H9 (cell line): ENCODE results near the gene SPATA22. TPM values are rescaled to one million over a fixed set of nuclear protein-coding genes. Genes with fewer than 3 reads are reported as not detected.
"Not testable (repeated sequence)": the region's sequence is repeated elsewhere in the genome, so short reads cannot be mapped to it uniquely, and the experiment has no call there.

ENCODE experiments used
- DNase-seq: peaks from one replicate; pipeline ENCODE4 v3.0.0-alpha.2; 2017
- H2AFZ ChIP-seq: one replicate; pipeline ENCODE4 v1.6.1; 2013; ENCODE audit warnings: mild to moderate bottlenecking, low read length, control low read depth, moderate library complexity
- H2AK5ac ChIP-seq: 2 replicates; pipeline ENCODE4 v1.6.1; 2013; ENCODE audit warnings: low read length, control low read depth, mixed read lengths; ENCODE audit not compliant: insufficient read length
- H2BK120ac ChIP-seq: one replicate; pipeline ENCODE4 v1.6.1; 2013; ENCODE audit warnings: low read depth, mild to moderate bottlenecking, low read length, control low read depth, inconsistent platforms; ENCODE audit not compliant: poor library complexity, severe bottlenecking
- H2BK12ac ChIP-seq: 2 replicates; pipeline ENCODE4 v1.6.1; 2013; ENCODE audit warnings: low read length, control low read depth, mixed read lengths, low read depth; ENCODE audit not compliant: insufficient read length
- H2BK15ac ChIP-seq: 2 replicates; pipeline ENCODE4 v1.6.1; 2013; ENCODE audit warnings: low read depth, low read length, control low read depth
- H2BK20ac ChIP-seq: one replicate; pipeline ENCODE4 v1.6.1; 2013; ENCODE audit warnings: low read depth, mild to moderate bottlenecking, low read length, control low read depth, inconsistent platforms; ENCODE audit not compliant: poor library complexity, severe bottlenecking
- H2BK5ac ChIP-seq: 2 replicates; pipeline ENCODE4 v1.6.1; 2013; ENCODE audit warnings: low read length, control low read depth, mixed read lengths; ENCODE audit not compliant: insufficient read length
- H3K14ac ChIP-seq: 2 replicates; pipeline ENCODE4 v1.6.1; 2013; ENCODE audit warnings: low read length, control low read depth; ENCODE audit not compliant: insufficient read depth
- H3K18ac ChIP-seq: 2 replicates; pipeline ENCODE4 v1.6.1; 2013; ENCODE audit warnings: low read depth, mild to moderate bottlenecking, mixed read lengths, low read length, control low read depth; ENCODE audit not compliant: insufficient read length
- H3K23ac ChIP-seq: 2 replicates; pipeline ENCODE4 v1.6.1; 2013; ENCODE audit warnings: low read length, control low read depth, mixed read lengths, low read depth; ENCODE audit not compliant: insufficient read length
- H3K23me2 ChIP-seq: 2 replicates; pipeline ENCODE4 v1.6.1; 2013; ENCODE audit warnings: low read depth, mild to moderate bottlenecking, mixed read lengths, low read length, control low read depth; ENCODE audit not compliant: insufficient read length, poor library complexity, severe bottlenecking
- H3K27ac ChIP-seq: 2 replicates; pipeline ENCODE4 v1.5.1; 2013; ENCODE audit warnings: low read length, control low read depth, mixed read lengths, low read depth; ENCODE audit not compliant: insufficient read length
- H3K27me3 ChIP-seq: 2 replicates; pipeline ENCODE4 v1.6.1; 2013; ENCODE audit warnings: low read length, control low read depth, inconsistent platforms; ENCODE audit not compliant: insufficient read depth
- H3K4ac ChIP-seq: 2 replicates; pipeline ENCODE4 v1.6.1; 2013; ENCODE audit warnings: low read depth, mild to moderate bottlenecking, control low read depth, inconsistent platforms, low read length, moderate library complexity
- H3K4me1 ChIP-seq: 2 replicates; pipeline ENCODE4 v1.6.1; 2013; ENCODE audit warnings: low read length, control low read depth, inconsistent platforms; ENCODE audit not compliant: insufficient read depth
- H3K4me2 ChIP-seq: 2 replicates; pipeline ENCODE4 v1.6.1; 2013; ENCODE audit warnings: low read length, control low read depth, mixed read lengths; ENCODE audit not compliant: insufficient read length, insufficient read depth
- H3K56ac ChIP-seq: 2 replicates; pipeline ENCODE4 v1.6.1; 2013; ENCODE audit warnings: low read depth, mild to moderate bottlenecking, mixed read lengths, low read length, control low read depth; ENCODE audit not compliant: insufficient read length
- H3K79me1 ChIP-seq: 2 replicates; pipeline ENCODE4 v1.6.1; 2013; ENCODE audit warnings: low read depth, mild to moderate bottlenecking, moderate library complexity, low read length, control low read depth, inconsistent platforms; ENCODE audit not compliant: insufficient read depth, poor library complexity, severe bottlenecking
- H3K79me2 ChIP-seq: 2 replicates; pipeline ENCODE4 v1.6.1; 2013; ENCODE audit warnings: low read length, control low read depth, inconsistent platforms; ENCODE audit not compliant: insufficient read depth
- H3K9ac ChIP-seq: 2 replicates; pipeline ENCODE4 v1.6.1; 2013; ENCODE audit warnings: low read length, control low read depth, mixed read lengths; ENCODE audit not compliant: insufficient read length; ENCODE audit errors: extremely low read depth
- H3K9me3 ChIP-seq: one replicate; pipeline ENCODE4 v1.6.1; 2013; ENCODE audit warnings: low read depth, low read length, inconsistent platforms; ENCODE audit not compliant: control insufficient read depth
- H3T11ph ChIP-seq: one replicate; pipeline ENCODE4 v1.6.1; 2013; ENCODE audit warnings: mild to moderate bottlenecking, low read length, control low read depth, inconsistent platforms
- H4K20me1 ChIP-seq: one replicate; pipeline ENCODE4 v1.6.1; 2013; ENCODE audit not compliant: control insufficient read depth, insufficient read length, insufficient read depth
- H4K5ac ChIP-seq: 2 replicates; pipeline ENCODE4 v1.6.1; 2013; ENCODE audit warnings: low read depth, mild to moderate bottlenecking, mixed read lengths, low read length, control low read depth; ENCODE audit not compliant: insufficient read length
- H4K8ac ChIP-seq: replicated peaks from 2 replicates; pipeline ENCODE4 v1.6.1; 2013; ENCODE audit warnings: low read length, control low read depth, mixed read lengths, low read depth; ENCODE audit not compliant: insufficient read length
- H4K91ac ChIP-seq: 2 replicates; pipeline ENCODE4 v1.6.1; 2013; ENCODE audit warnings: low read depth, mild to moderate bottlenecking, moderate library complexity, mixed read lengths, low read length, control low read depth; ENCODE audit not compliant: insufficient read length
- H3K27ac Mint-ChIP-seq, 3 experiments: 2 replicates in 2 of 3; 3 replicates in 1 of 3; pipeline ENCODE4 v1.8.0; 2020 to 2021; ENCODE audit warnings: mixed read lengths in 3 of 3, mild to moderate bottlenecking in 1 of 3, moderate library complexity in 1 of 3
- H3K27me3 Mint-ChIP-seq: 2 replicates; pipeline ENCODE4 v1.8.0; 2021; ENCODE audit warnings: low read depth, mild to moderate bottlenecking, moderate library complexity, mixed read lengths
- H3K36me3 Mint-ChIP-seq, 3 experiments: 2 replicates in 2 of 3; 3 replicates in 1 of 3; pipeline ENCODE4 v1.8.0; 2020 to 2021; ENCODE audit warnings: low read depth in 3 of 3, mixed read lengths in 3 of 3; ENCODE audit not compliant: insufficient read depth in 1 of 3
- H3K4me1 Mint-ChIP-seq, 2 experiments: 2 replicates each; pipeline ENCODE4 v1.8.0; 2020; ENCODE audit warnings: mixed read lengths in 2 of 2
- H3K4me3 Mint-ChIP-seq, 2 experiments: 2 replicates in 1 of 2; 3 replicates in 1 of 2; pipeline ENCODE4 v1.8.0; 2020 to 2021; ENCODE audit warnings: mild to moderate bottlenecking in 2 of 2, mixed read lengths in 2 of 2, moderate library complexity in 1 of 2
- H3K9me3 Mint-ChIP-seq, 2 experiments: 2 replicates in 1 of 2; 3 replicates in 1 of 2; pipeline ENCODE4 v1.8.0; 2020; ENCODE audit warnings: mild to moderate bottlenecking in 2 of 2, mixed read lengths in 2 of 2, moderate library complexity in 1 of 2
- WGBS: extraction: QIAGEN DNeasy Blood & Tissue Kit; methylation state at CpG from one replicate; pipeline ENCODE4 v1.1.7; 2013; ENCODE audit warnings: missing lambda C conversion rate, low lambda C conversion rate, mixed read lengths; ENCODE audit not compliant: insufficient read length; ENCODE audit errors: extremely low coverage; 5-methylcytosine and 5-hydroxymethylcytosine counted together
- long read RNA-seq: library from polyadenylated mRNA; unstranded; transcript quantifications from one replicate; pipeline ENCODE4 v2.0.0, GENCODE V29; 2020
- total RNA-seq: library from RNA; stranded (reverse); gene quantifications from 2 replicates; pipeline ENCODE4 v1.2.1, GENCODE V29; 2021
- TF ChIP-seq, protein P1 (sequence below): fragments of 200-600 bp; sonication (generic); conservative IDR thresholded peaks from 3 replicates; pipeline ENCODE4 v1.8.0; 2021; ENCODE audit warnings: antibody characterized with exemption, mild to moderate bottlenecking

SPATA22 gene
- not detected in 2 replicates for total RNA-seq
- long read RNA-seq: 0 reads

DNA sequence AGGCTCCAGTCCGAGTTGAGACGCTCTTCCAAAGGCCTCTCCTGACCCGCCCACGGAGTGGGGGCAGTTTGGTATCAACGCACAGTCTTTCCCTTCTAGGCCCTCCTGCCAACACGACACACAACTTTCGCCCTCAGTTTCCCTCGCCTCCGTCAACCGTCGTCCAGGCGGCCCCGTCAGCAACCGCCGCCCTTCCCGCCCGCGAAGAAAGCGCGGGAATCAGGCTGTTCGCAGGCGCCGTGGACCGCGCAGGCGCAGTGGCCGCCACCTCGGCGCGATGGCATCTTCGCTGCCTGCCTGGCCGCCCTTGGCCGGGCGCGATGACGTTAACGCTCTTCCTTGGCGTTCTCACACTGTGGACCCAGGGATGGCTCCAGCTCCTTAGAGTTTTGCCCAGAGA is at the start of gene SPATA22:
Gene SPATA22 (minus strand): TSS at position 221 of the 400 bp plus-strand sequence. CDS start 2,494 bp downstream, outside the sequence.
- no peak within 1 kb of the TSS for H4K8ac ChIP-seq
- H2BK5ac ChIP-seq: no peak within 1 kb of the TSS
- H3K9me3 ChIP-seq: no peaks in the 10 kb centered on the region
- no peaks in the 10 kb centered on the region for H3K79me1 ChIP-seq
- no peaks in the 10 kb centered on the region for H3K23me2 ChIP-seq
- no peak within 1 kb of the TSS for H3K4me2 ChIP-seq
- no CpG with 5 or more reads among the region's 38 CpGs for WGBS
- no peak within 1 kb of the TSS; a peak in 1 of 5 replicates for H3K4me3 Mint-ChIP-seq
- no peak within 1 kb of the TSS for H3K27ac Mint-ChIP-seq
- H3K56ac ChIP-seq: no peak within 1 kb of the TSS
- no peaks in the 10 kb centered on the region for H3K27me3 ChIP-seq
- H2AFZ ChIP-seq: no peak within 1 kb of the TSS
- H3K4me1 Mint-ChIP-seq: peaks cover 13 to 19% of the 10 kb centered on the region in 2 experiments
- H3K79me2 ChIP-seq: no peaks in the 10 kb centered on the region
- H3K27ac ChIP-seq: no peak within 1 kb of the TSS
- no peak within 1 kb of the TSS for H4K91ac ChIP-seq
- no peak within 1 kb of the TSS for H4K5ac ChIP-seq
- H3K23ac ChIP-seq: no peak within 1 kb of the TSS
- no peak within 1 kb of the TSS for H2AK5ac ChIP-seq
- H2BK20ac ChIP-seq: no peak within 1 kb of the TSS
- no peak within 1 kb of the TSS for H2BK12ac ChIP-seq
- no peaks in the 10 kb centered on the region for H4K20me1 ChIP-seq
- H2BK15ac ChIP-seq: no peak within 1 kb of the TSS
- no peak within 1 kb of the TSS for H2BK120ac ChIP-seq
- no peak within 1 kb of the TSS for H3K14ac ChIP-seq
- no peak for DNase-seq
- no peak within 1 kb of the TSS for H3K18ac ChIP-seq
- H3K4me1 ChIP-seq: no peaks in the 10 kb centered on the region; the same call in 1 of the 2 replicates
- H3T11ph ChIP-seq: no peak within 1 kb of the TSS
- TF ChIP-seq, protein P1, sequence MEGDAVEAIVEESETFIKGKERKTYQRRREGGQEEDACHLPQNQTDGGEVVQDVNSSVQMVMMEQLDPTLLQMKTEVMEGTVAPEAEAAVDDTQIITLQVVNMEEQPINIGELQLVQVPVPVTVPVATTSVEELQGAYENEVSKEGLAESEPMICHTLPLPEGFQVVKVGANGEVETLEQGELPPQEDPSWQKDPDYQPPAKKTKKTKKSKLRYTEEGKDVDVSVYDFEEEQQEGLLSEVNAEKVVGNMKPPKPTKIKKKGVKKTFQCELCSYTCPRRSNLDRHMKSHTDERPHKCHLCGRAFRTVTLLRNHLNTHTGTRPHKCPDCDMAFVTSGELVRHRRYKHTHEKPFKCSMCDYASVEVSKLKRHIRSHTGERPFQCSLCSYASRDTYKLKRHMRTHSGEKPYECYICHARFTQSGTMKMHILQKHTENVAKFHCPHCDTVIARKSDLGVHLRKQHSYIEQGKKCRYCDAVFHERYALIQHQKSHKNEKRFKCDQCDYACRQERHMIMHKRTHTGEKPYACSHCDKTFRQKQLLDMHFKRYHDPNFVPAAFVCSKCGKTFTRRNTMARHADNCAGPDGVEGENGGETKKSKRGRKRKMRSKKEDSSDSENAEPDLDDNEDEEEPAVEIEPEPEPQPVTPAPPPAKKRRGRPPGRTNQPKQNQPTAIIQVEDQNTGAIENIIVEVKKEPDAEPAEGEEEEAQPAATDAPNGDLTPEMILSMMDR: no peak
- H3K9ac ChIP-seq: no peak within 1 kb of the TSS
- no peak within 1 kb of the TSS; the same call in none of the 2 replicates for H3K4ac ChIP-seq
- no peaks in the 10 kb centered on the region for H3K9me3 Mint-ChIP-seq
- H3K27me3 Mint-ChIP-seq: no peaks in the 10 kb centered on the region
- H3K36me3 Mint-ChIP-seq: no peaks in the 10 kb centered on the region

GRCh38 chr17:3519472-3519871 is 47.9 kb upstream of the SPATA22 start:
- not testable (repeated sequence) for H2BK5ac ChIP-seq, H2BK20ac ChIP-seq, H4K8ac ChIP-seq, H4K20me1 ChIP-seq, H3T11ph ChIP-seq, H3K36me3 Mint-ChIP-seq, H3K4me2 ChIP-seq, H3K9me3 ChIP-seq, H3K4me3 Mint-ChIP-seq, H2BK12ac ChIP-seq, H3K18ac ChIP-seq, H3K27ac ChIP-seq, H2BK15ac ChIP-seq, H4K5ac ChIP-seq, H3K79me1 ChIP-seq, H3K4me1 ChIP-seq, H3K14ac ChIP-seq, H3K9me3 Mint-ChIP-seq, H3K4ac ChIP-seq, H3K23me2 ChIP-seq, H3K9ac ChIP-seq, DNase-seq, H3K4me1 Mint-ChIP-seq, H3K27me3 ChIP-seq, H3K23ac ChIP-seq, H3K79me2 ChIP-seq, H2AFZ ChIP-seq, H2BK120ac ChIP-seq, H3K27ac Mint-ChIP-seq, H4K91ac ChIP-seq, H2AK5ac ChIP-seq, H3K56ac ChIP-seq, H3K27me3 Mint-ChIP-seq
- WGBS: 100% methylated on average over 1 of the region's 4 CpGs
